H1 (cell line): ENCODE data around the gene ARHGAP12. TPM values are rescaled to one million over a fixed set of nuclear protein-coding genes. Genes with fewer than 3 reads are reported as not detected.

ENCODE experiments used
- CTCF ChIA-PET: fragments of 300-600 bp; sonication (Branson Sonifier 250); formaldehyde crosslinking; loops from one replicate; lab custom pipeline; 2021; ENCODE audit not compliant: partially characterized antibody; lab: Charles Lee
- POLR2A ChIA-PET: fragments of 300-600 bp; sonication (Branson Sonifier 250); formaldehyde crosslinking; loops from one replicate; lab custom pipeline; 2021; ENCODE audit warnings: inconsistent platforms; ENCODE audit not compliant: partially characterized antibody; lab: Charles Lee
- DNase-seq, 2 experiments: peaks; one replicate each; pipeline versions ENCODE4 v3.0.0 to v3.0.0-alpha.2; 2010 to 2022; ENCODE audit warnings: low spot score in 2 of 2, low read depth in 1 of 2, mixed read lengths in 1 of 2
- FAIRE-seq: peaks from 2 replicates; lab custom pipeline; 2011; peaks lifted over from hg19 to GRCh38; lab: Jason Lieb, UNC
- H2AFZ ChIP-seq: 2 replicates; pipeline ENCODE4 v1.8.1; 2012; ENCODE audit warnings: low read length, inconsistent platforms
- H2AK5ac ChIP-seq: 2 replicates; pipeline ENCODE4 v1.6.1; 2013; ENCODE audit warnings: low read depth, low read length
- H2BK120ac ChIP-seq: replicated peaks from 2 replicates; pipeline ENCODE3; 2013; ENCODE audit warnings: low read depth, low read length, inconsistent platforms
- H2BK12ac ChIP-seq: 2 replicates; pipeline ENCODE4 v1.6.1; 2013; ENCODE audit warnings: low read depth, low read length
- H2BK15ac ChIP-seq: 2 replicates; pipeline ENCODE4 v1.6.1; 2013; ENCODE audit warnings: low read length
- H2BK20ac ChIP-seq: 2 replicates; pipeline ENCODE4 v1.6.1; 2013; ENCODE audit warnings: low read length
- H2BK5ac ChIP-seq: 2 replicates; pipeline ENCODE4 v1.6.1; 2013; ENCODE audit warnings: low read depth, low read length
- H3K14ac ChIP-seq: 2 replicates; pipeline ENCODE4 v1.6.1; 2013; ENCODE audit warnings: inconsistent platforms; ENCODE audit not compliant: insufficient read length
- H3K18ac ChIP-seq: 2 replicates; pipeline ENCODE4 v1.6.1; 2013; ENCODE audit warnings: low read length; ENCODE audit errors: extremely low read depth
- H3K23ac ChIP-seq: 2 replicates; pipeline ENCODE4 v1.6.1; 2013; ENCODE audit warnings: inconsistent platforms; ENCODE audit not compliant: insufficient read length
- H3K23me2 ChIP-seq: 2 replicates; pipeline ENCODE4 v1.6.1; 2013; ENCODE audit warnings: low read depth, low read length
- H3K27ac ChIP-seq: 2 replicates; pipeline ENCODE4 v1.6.1; 2011; ENCODE audit warnings: low read depth, low read length, inconsistent platforms
- H3K27me3 ChIP-seq, 4 experiments: replicated peaks in 1 of 4; 1 replicate in 1 of 4; 2 replicates in 3 of 4; pipeline versions ENCODE4 v1.6.1 to v1.8.1; 2011 to 2013; ENCODE audit warnings: low read length in 3 of 4, mild to moderate bottlenecking in 3 of 4, inconsistent platforms in 2 of 4, mixed read lengths in 2 of 4, moderate library complexity in 1 of 4; ENCODE audit not compliant: control insufficient read depth in 3 of 4, insufficient read depth in 3 of 4; ENCODE audit errors: extremely low read depth in 1 of 4
- H3K36me3 ChIP-seq, 4 experiments: 2 replicates each; pipeline versions ENCODE4 v1.6.1 to v1.8.1; 2011 to 2013; ENCODE audit warnings: mild to moderate bottlenecking in 4 of 4, low read length in 3 of 4, moderate library complexity in 2 of 4, control low read depth in 1 of 4, inconsistent platforms in 1 of 4; ENCODE audit not compliant: insufficient read depth in 4 of 4, control insufficient read depth in 2 of 4
- H3K4ac ChIP-seq: replicated peaks from 2 replicates; pipeline ENCODE3; 2013; ENCODE audit warnings: low read length, low read depth, mixed read lengths, inconsistent platforms; ENCODE audit not compliant: insufficient read length
- H3K4me1 ChIP-seq, 4 experiments: replicated peaks in 1 of 4; 1 replicate in 1 of 4; 2 replicates in 3 of 4; pipeline versions ENCODE4 v1.6.1 to v1.8.1; 2011 to 2013; ENCODE audit warnings: low read length in 3 of 4, inconsistent platforms in 2 of 4, mixed read lengths in 1 of 4; ENCODE audit not compliant: insufficient read depth in 4 of 4, control insufficient read depth in 3 of 4
- H3K4me2 ChIP-seq, 2 experiments: 2 replicates each; pipeline versions ENCODE4 v1.6.1 to v1.8.1; 2011 to 2013; ENCODE audit warnings: low read depth in 2 of 2, low read length in 2 of 2, control low read depth in 1 of 2, inconsistent platforms in 1 of 2, mild to moderate bottlenecking in 1 of 2; ENCODE audit not compliant: insufficient read depth in 1 of 2
- H3K4me3 ChIP-seq, 4 experiments: fragments of 200-600, 300-600 bp in 1 of 4; sonication (generic), shearing (Covaris generic), sonication (Bioruptor Twin) in 1 of 4; 2 replicates each; pipeline versions ENCODE4 v1.5.1 to v1.8.1; 2011 to 2016; ENCODE audit warnings: low read length in 4 of 4, low read depth in 3 of 4, control low read depth in 2 of 4, inconsistent platforms in 2 of 4, mild to moderate bottlenecking in 2 of 4, mixed read lengths in 1 of 4, moderate library complexity in 1 of 4; ENCODE audit not compliant: insufficient read depth in 2 of 4; ENCODE audit errors: extremely low read depth in 1 of 4
- H3K56ac ChIP-seq: replicated peaks from 2 replicates; pipeline ENCODE3; 2013; ENCODE audit warnings: low read depth, mild to moderate bottlenecking, mixed read lengths, low read length, inconsistent platforms; ENCODE audit not compliant: insufficient read length
- H3K79me1 ChIP-seq: 2 replicates; pipeline ENCODE4 v1.6.1; 2013; ENCODE audit warnings: low read depth, low read length, control low read depth
- H3K79me2 ChIP-seq, 2 experiments: 2 replicates each; pipeline versions ENCODE4 v1.6.1 to v1.8.1; 2012 to 2013; ENCODE audit warnings: low read length in 2 of 2, mild to moderate bottlenecking in 2 of 2, inconsistent platforms in 1 of 2; ENCODE audit not compliant: insufficient read depth in 2 of 2, control insufficient read depth in 1 of 2
- H3K9ac ChIP-seq, 4 experiments: replicated peaks in 1 of 4; 1 replicate in 1 of 4; 2 replicates in 3 of 4; pipeline versions ENCODE4 v1.6.1 to v1.8.1; 2011 to 2013; ENCODE audit warnings: low read depth in 3 of 4, low read length in 3 of 4, control low read depth in 2 of 4, mild to moderate bottlenecking in 2 of 4, moderate library complexity in 2 of 4, inconsistent platforms in 1 of 4; ENCODE audit errors: extremely low read depth in 1 of 4
- H3K9me3 ChIP-seq, 2 experiments: 2 replicates each; pipeline versions ENCODE4 v1.6.1 to v1.8.1; 2012 to 2013; ENCODE audit warnings: mild to moderate bottlenecking in 2 of 2, moderate library complexity in 2 of 2, control low read depth in 1 of 2, inconsistent platforms in 1 of 2, low read depth in 1 of 2, low read length in 1 of 2, mixed read lengths in 1 of 2; ENCODE audit not compliant: insufficient read depth in 2 of 2
- H4K20me1 ChIP-seq, 2 experiments: replicated peaks in 1 of 2; 2 replicates each; pipeline versions ENCODE3 to v1.8.1; 2011 to 2013; ENCODE audit warnings: inconsistent platforms in 2 of 2, low read length in 2 of 2, mild to moderate bottlenecking in 1 of 2; ENCODE audit not compliant: insufficient read depth in 2 of 2, control insufficient read depth in 1 of 2
- H4K5ac ChIP-seq: 2 replicates; pipeline ENCODE4 v1.6.1; 2013; ENCODE audit warnings: low read length, low read depth, mixed read lengths, inconsistent platforms; ENCODE audit not compliant: insufficient read length
- H4K8ac ChIP-seq: 2 replicates; pipeline ENCODE4 v1.8.0; 2013; ENCODE audit warnings: mild to moderate bottlenecking, moderate library complexity, low read length, inconsistent platforms; ENCODE audit not compliant: insufficient read depth; ENCODE audit errors: extremely low read depth
- H4K91ac ChIP-seq: replicated peaks from 2 replicates; pipeline ENCODE3; 2013; ENCODE audit warnings: low read length, mixed read lengths, inconsistent platforms; ENCODE audit not compliant: insufficient read length
- BRCA1 ChIP-seq: IDR thresholded peaks from 2 replicates; pipeline ENCODE4 v1.6.1; 2012; ENCODE audit warnings: low read depth, low read length, improper control_type of control experiment
- CBX8 ChIP-seq: fragments of 300-800, 300-1000 bp; sonication (generic); IDR thresholded peaks from 2 replicates; pipeline ENCODE4 v1.7.1; 2016; ENCODE audit warnings: low read depth, low read length, borderline replicate concordance
- CEBPB ChIP-seq: IDR thresholded peaks from 2 replicates; pipeline ENCODE4 v1.6.1; 2012; ENCODE audit warnings: low read depth, low read length
- GABPA ChIP-seq: IDR thresholded peaks from 2 replicates; pipeline ENCODE4 v1.6.1; 2011; ENCODE audit warnings: mild to moderate bottlenecking, low read length, moderate library complexity, borderline replicate concordance; ENCODE audit not compliant: insufficient read depth
- HDAC6 ChIP-seq: IDR thresholded peaks from one replicate; pipeline ENCODE4 v1.7.1; 2012; ENCODE audit warnings: low read depth, mild to moderate bottlenecking, inconsistent platforms, low read length, moderate library complexity
- KDM1A ChIP-seq: fragments of 200-600, 300-600 bp; sonication (generic); IDR thresholded peaks from 2 replicates; pipeline ENCODE4 v1.7.1; 2016; ENCODE audit warnings: mild to moderate bottlenecking, low read length, borderline replicate concordance
- KDM4A ChIP-seq: IDR thresholded peaks from one replicate; pipeline ENCODE4 v1.7.1; 2012; ENCODE audit warnings: low read depth, mild to moderate bottlenecking, moderate library complexity, low read length, inconsistent platforms; ENCODE audit not compliant: severe bottlenecking
- SAP30 ChIP-seq: fragments of 300-600 bp; sonication (generic); IDR thresholded peaks from 2 replicates; pipeline ENCODE4 v1.7.1; 2012; ENCODE audit warnings: low read length, moderate library complexity, mild to moderate bottlenecking, inconsistent platforms; ENCODE audit not compliant: insufficient read depth, insufficient replicate concordance
- WGBS, 2 experiments: shearing (Covaris generic) in 1 of 2; methylation state at CpG; one replicate each; pipeline versions ENCODE4 v1.1.6 to v1.1.7; 2013 to 2015; ENCODE audit warnings: low lambda C conversion rate in 2 of 2, mixed read lengths in 2 of 2, inconsistent platforms in 1 of 2, low coverage in 1 of 2, missing lambda C conversion rate in 1 of 2; ENCODE audit not compliant: insufficient replicate concordance in 2 of 2, insufficient coverage in 1 of 2, insufficient read length in 1 of 2; ENCODE audit errors: extremely low coverage in 1 of 2, missing lambda C conversion rate in 1 of 2; 5-methylcytosine and 5-hydroxymethylcytosine counted together
- polyA plus RNA-seq, 7 experiments: library from polyadenylated mRNA; depleted of rRNA in 3 of 7; stranded (reverse) in 5 of 7; unstranded in 2 of 7; fragments of >200 nt in 5 of 7; fragments of 200-250 nt in 2 of 7; gene quantifications; 1 replicate in 5 of 7; 2 replicates in 1 of 7; 4 replicates in 1 of 7; pipeline versions ENCODE4 v1.2.1 to v1.2.3, GENCODE V29; 2011 to 2013; ENCODE audit warnings: missing spikeins in 2 of 7, mixed read lengths in 2 of 7
- total RNA-seq: library from RNA; stranded (reverse); fragmentation: NEBNext Ultra II Directional; extraction: Animal tissue kit (Norgen Biotek cat#: 25700); gene quantifications from 2 replicates; pipeline ENCODE4 v1.2.1, GENCODE V29; 2021
- TF ChIP-seq, protein P1 (sequence below): IDR thresholded peaks from 2 replicates; pipeline ENCODE4 v1.6.1; 2012; ENCODE audit warnings: inconsistent platforms

The ARHGAP12 gene
- total and polyA plus RNA-seq, 2 of the 8 experiments (the other 6 are each of a cell fraction or from before 2014, with no cell fraction given) = 10.1 to 39.0 TPM

DNA sequence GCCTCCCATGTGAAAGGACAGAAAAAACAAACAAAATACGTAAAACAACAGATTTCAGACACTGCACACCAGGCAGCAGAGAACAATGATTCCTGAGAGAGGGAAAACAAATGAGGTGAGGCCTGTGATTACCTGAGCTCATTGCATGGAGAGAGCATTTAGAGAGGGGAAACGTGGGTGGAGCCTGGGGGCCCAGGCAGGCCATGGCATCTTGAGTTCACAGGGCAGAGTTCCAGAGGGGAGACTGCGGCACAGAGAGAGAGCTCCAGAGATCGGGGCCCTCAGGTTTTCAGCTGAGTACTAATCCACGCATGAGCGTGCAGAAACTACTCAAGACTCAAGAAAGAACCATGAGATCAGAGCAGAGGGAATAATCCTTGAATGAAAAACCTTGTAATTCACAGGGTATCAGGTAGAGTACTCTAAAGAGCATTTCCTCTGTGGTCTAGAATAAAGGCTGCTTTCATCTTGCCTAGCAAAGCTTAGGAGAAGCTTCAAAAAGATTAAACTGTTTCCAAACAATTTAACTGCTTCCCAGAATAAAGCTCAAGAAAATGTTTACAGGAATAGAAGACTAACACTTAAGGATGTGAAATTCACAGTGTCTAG is 46.6 kb upstream of the ARHGAP12 start:
- Histone ChIP-seq H2BK12ac (no peak overlapping the region), H3K79me2 (no peaks in the 10 kb centered on the region), H3K14ac (no peak overlapping the region), H3K9me3 (peaks cover 4 to 6% of the 10 kb centered on the region in 2 experiments; a peak in 3 of 4 replicates), H3K27ac (no peak overlapping the region), H3K79me1 (no peaks in the 10 kb centered on the region), H3K4me3 (no peak overlapping the region), H4K20me1 (no peaks in the 10 kb centered on the region), H2BK15ac (no peak overlapping the region), H2AK5ac (no peak overlapping the region; the same call in 1 of the 2 replicates), H2BK120ac (no peak overlapping the region), H2BK20ac (no peak overlapping the region), H3K36me3 (no peaks in the 10 kb centered on the region), H3K27me3 (no peaks in the 10 kb centered on the region), H2BK5ac (no peak overlapping the region), H4K8ac (no peak overlapping the region), H4K5ac (no peak overlapping the region), H3K9ac (no peak overlapping the region), H3K4me1 (peaks cover 0 to 4% (median 0%) of the 10 kb centered on the region in 4 experiments; a peak in 1 of 7 replicates), H3K4me2 (no peak overlapping the region), H3K23me2 (no peaks in the 10 kb centered on the region), H2AFZ (peak overlapping the region; percentile 87), H4K91ac (peak overlapping the region; percentile 15), H3K23ac (no peak overlapping the region), H3K4ac (peak overlapping the region; percentile 53), H3K18ac (no peak overlapping the region; the same call in 1 of the 2 replicates), H3K56ac (no peak overlapping the region)
- CTCF ChIA-PET = interaction anchor here (0.6 to 1.6 kb wide), 6 partner anchors 10 to 250 kb away, joined by 3 to 5 read pairs (median 4); no protein-coding TSS in a partner anchor
- no peak for FAIRE-seq
- DNase-seq = no peak
- TF ChIP-seq KDM4A (no peak), KDM1A (no peak), GABPA (no peak), SAP30 (no peak), BRCA1 (no peak), CBX8 (no peak), CEBPB (no peak), HDAC6 (no peak)
- TF ChIP-seq, protein P1, sequence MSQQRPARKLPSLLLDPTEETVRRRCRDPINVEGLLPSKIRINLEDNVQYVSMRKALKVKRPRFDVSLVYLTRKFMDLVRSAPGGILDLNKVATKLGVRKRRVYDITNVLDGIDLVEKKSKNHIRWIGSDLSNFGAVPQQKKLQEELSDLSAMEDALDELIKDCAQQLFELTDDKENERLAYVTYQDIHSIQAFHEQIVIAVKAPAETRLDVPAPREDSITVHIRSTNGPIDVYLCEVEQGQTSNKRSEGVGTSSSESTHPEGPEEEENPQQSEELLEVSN = no peak
- POLR2A ChIA-PET = no interaction called here
- WGBS, 2 experiments = 83% methylated on average over 6 of the region's 6 CpGs; no CpG with 5 or more reads in 1 of the 2 experiments
